Measurements from ENCODE around the gene EIF2S3B. TPM values are rescaled to one million over a fixed set of nuclear protein-coding genes. Genes with fewer than 3 reads are reported as not detected.
A peak's percentile ranks its signal among the peaks of the same experiment; 100 is the strongest.

EIF2S3B gene
- total RNA-seq, 1 experiment from 2014 or later = 0.95 TPM

DNA sequence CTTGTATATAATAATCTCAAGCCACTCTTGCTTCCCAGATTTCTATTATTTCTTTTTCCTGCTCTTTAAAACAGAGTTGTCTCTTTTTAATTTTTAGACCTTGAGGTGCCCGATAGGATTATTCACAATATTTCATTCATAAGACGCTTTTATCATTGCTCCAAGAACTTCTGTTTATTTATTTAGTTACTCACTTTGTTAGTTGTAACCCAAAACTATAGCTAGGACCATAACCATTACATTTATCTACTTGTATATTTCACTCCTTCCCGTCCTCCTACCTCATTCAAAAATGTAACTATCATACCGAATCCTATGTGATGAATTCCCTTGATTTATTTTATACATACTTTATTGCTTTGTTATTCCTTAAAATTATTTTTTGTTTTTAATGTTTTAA is 7.1 kb downstream of the EIF2S3B start:
- Histone ChIP-seq H3K4me3 (ENCODE audit: low read length) (no peak overlapping the region), H3K9me3 (ENCODE audit: low read length) (no peaks in the 10 kb centered on the region), H3K9me2 (replicated peaks; ENCODE audit: low read length) (no peaks in the 10 kb centered on the region), H3K79me2 (ENCODE audit: low read length) (no peaks in the 10 kb centered on the region), H3K4me2 (ENCODE audit: low read length) (no peak overlapping the region; the same call in 1 of the 2 replicates), H3K4me1 (ENCODE audit: insufficient read depth, low read length) (peaks cover 4% of the 10 kb centered on the region; the same call in 1 of the 2 replicates), H3K27me3 (ENCODE audit: low read length) (no peaks in the 10 kb centered on the region), H3K36me3 (ENCODE audit: low read depth, low read length) (no peaks in the 10 kb centered on the region), H3K27ac (ENCODE audit: low read length) (no peak overlapping the region), H2AFZ (ENCODE audit: low read length) (no peak overlapping the region), H4K20me1 (ENCODE audit: low read length) (no peaks in the 10 kb centered on the region), H3K9ac (ENCODE audit: low read length) (no peak overlapping the region), H3F3A (ENCODE audit: low read length, unreplicated experiment) (no peaks in the 10 kb centered on the region)
- ATAC-seq = peak; percentile 55
- no peak for DNase-seq
- ChIA-PET CTCF (no interaction called here), POLR2A (ENCODE audit: unreplicated experiment) (no interaction called here)
- TF ChIP-seq EZH2 (IDR thresholded peaks at IDR 0.05; ENCODE audit: low read length, unreplicated experiment) (no peak), EZH2phosphoT487 (IDR thresholded peaks at IDR 0.05; ENCODE audit: borderline replicate concordance, low read length) (no peak)
- TF ChIP-seq, protein P1, sequence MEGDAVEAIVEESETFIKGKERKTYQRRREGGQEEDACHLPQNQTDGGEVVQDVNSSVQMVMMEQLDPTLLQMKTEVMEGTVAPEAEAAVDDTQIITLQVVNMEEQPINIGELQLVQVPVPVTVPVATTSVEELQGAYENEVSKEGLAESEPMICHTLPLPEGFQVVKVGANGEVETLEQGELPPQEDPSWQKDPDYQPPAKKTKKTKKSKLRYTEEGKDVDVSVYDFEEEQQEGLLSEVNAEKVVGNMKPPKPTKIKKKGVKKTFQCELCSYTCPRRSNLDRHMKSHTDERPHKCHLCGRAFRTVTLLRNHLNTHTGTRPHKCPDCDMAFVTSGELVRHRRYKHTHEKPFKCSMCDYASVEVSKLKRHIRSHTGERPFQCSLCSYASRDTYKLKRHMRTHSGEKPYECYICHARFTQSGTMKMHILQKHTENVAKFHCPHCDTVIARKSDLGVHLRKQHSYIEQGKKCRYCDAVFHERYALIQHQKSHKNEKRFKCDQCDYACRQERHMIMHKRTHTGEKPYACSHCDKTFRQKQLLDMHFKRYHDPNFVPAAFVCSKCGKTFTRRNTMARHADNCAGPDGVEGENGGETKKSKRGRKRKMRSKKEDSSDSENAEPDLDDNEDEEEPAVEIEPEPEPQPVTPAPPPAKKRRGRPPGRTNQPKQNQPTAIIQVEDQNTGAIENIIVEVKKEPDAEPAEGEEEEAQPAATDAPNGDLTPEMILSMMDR (conservative IDR thresholded peaks at IDR 0.05; ENCODE audit: low read depth, low read length) = no peak
- BruUV-seq (replicated peaks) = no TSS peak
- intact Hi-C loops (cut with micrococcal nuclease) = no loop called here

DNA sequence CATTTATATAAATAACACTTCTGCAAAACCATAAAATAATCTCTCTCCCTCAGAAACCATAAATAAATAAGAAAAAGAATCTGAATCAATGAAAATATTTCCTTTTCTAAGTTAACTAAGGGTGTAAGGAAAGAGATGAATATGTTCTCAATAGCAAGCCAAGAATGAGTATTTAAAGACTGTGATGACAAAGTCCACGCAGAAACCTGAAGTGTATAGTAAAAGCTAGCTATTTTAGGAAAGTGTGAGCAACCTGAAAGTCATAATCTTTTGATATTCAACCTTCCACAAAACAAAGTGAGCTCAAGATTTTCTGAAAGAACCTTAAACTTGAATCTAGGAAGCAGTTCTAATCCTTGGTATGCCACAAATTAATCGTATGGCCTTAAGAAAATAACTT is 15.9 kb downstream of the EIF2S3B start:
- POLR2A ChIA-PET (ENCODE audit: unreplicated experiment) = no interaction called here
- no peak overlapping the region for H3K9ac ChIP-seq (ENCODE audit: low read length)

More for the DNA sequence above, 15.9 kb downstream of the EIF2S3B start:
- Histone ChIP-seq H3K27ac (ENCODE audit: low read length) (no peak overlapping the region), H4K20me1 (ENCODE audit: low read length) (no peaks in the 10 kb centered on the region), H3K79me2 (ENCODE audit: low read length) (no peaks in the 10 kb centered on the region), H3K4me2 (ENCODE audit: low read length) (no peak overlapping the region), H3K4me3 (ENCODE audit: low read length) (no peak overlapping the region), H3K36me3 (ENCODE audit: low read depth, low read length) (no peaks in the 10 kb centered on the region), H3K9me2 (replicated peaks; ENCODE audit: low read length) (no peaks in the 10 kb centered on the region), H3F3A (ENCODE audit: low read length, unreplicated experiment) (no peaks in the 10 kb centered on the region), H3K4me1 (ENCODE audit: insufficient read depth, low read length) (no peaks in the 10 kb centered on the region), H2AFZ (ENCODE audit: low read length) (no peak overlapping the region), H3K9me3 (ENCODE audit: low read length) (no peaks in the 10 kb centered on the region), H3K27me3 (ENCODE audit: low read length) (no peaks in the 10 kb centered on the region)
- ATAC-seq (no peak), DNase-seq (no peak)
- TF ChIP-seq EZH2phosphoT487 (IDR thresholded peaks at IDR 0.05; ENCODE audit: borderline replicate concordance, low read length) = no peak
- no peak for TF ChIP-seq EZH2 (IDR thresholded peaks at IDR 0.05; ENCODE audit: low read length, unreplicated experiment)
- TF ChIP-seq, protein P1 (conservative IDR thresholded peaks at IDR 0.05; ENCODE audit: low read depth, low read length) = no peak
- intact Hi-C loops (cut with micrococcal nuclease) = no loop called here
- CTCF ChIA-PET = no interaction called here
- BruUV-seq (replicated peaks) = no TSS peak

All from PC-3 (cell line).